Activated CD8-positive, alpha-beta memory T cell treated with anti-CD3 and anti-CD28 coated beads for 24 hours (primary cell): ENCODE measurements around the gene NECTIN4.
A peak's percentile ranks its signal among the peaks of the same experiment; 100 is the strongest.

ENCODE experiments used
- DNase-seq: peaks from one replicate; pipeline ENCODE4 v3.0.0-alpha.2; 2020

NECTIN4 gene

GRCh38 chr1:161111117-161111516, 21.8 kb upstream of the NECTIN4 start:
- DNase-seq = no peak

DNA sequence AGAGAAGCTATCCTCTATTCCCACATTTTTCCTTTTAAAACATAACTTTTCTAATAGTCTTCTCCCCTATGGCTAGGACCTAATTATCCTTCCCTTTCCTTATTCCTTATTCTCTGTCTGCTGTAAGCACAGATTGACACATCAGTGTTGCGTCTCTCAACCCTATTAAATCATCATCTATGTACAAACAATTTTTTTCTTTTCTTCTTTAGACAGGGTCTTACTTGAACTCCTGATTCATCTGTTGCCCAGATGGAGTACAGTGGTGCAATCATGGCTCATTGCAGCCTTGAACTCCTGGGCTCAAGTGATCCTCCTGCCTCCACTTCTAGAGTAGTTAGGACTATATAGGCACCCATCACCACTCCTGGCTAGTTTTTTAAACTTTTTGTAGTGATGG, 17.1 kb upstream of the NECTIN4 start:
- DNase-seq = no peak

DNA sequence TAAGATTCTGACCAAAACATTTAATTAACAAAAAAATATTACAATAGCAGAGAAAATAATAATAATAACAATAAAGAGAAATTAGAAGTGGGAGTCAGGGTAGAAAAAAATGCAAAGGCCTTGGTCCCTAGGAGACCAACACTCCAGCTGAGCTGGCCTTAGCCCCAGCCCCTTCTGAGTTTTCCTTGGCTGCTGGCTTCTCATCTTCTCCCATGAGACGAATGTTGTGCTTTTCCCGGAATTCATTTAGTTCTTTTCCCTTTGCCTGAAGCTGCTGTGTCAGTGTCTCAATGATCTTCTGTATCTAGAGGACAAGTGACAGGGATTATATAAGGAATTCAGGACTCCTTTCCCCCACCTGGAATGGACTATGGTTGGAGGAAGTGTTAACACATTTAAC, 11.2 kb upstream of the NECTIN4 start:
- no peak for DNase-seq

GRCh38 chr1:161099090-161099802, 9.9 kb upstream of the NECTIN4 start:
- DNase-seq = no peak

DNA sequence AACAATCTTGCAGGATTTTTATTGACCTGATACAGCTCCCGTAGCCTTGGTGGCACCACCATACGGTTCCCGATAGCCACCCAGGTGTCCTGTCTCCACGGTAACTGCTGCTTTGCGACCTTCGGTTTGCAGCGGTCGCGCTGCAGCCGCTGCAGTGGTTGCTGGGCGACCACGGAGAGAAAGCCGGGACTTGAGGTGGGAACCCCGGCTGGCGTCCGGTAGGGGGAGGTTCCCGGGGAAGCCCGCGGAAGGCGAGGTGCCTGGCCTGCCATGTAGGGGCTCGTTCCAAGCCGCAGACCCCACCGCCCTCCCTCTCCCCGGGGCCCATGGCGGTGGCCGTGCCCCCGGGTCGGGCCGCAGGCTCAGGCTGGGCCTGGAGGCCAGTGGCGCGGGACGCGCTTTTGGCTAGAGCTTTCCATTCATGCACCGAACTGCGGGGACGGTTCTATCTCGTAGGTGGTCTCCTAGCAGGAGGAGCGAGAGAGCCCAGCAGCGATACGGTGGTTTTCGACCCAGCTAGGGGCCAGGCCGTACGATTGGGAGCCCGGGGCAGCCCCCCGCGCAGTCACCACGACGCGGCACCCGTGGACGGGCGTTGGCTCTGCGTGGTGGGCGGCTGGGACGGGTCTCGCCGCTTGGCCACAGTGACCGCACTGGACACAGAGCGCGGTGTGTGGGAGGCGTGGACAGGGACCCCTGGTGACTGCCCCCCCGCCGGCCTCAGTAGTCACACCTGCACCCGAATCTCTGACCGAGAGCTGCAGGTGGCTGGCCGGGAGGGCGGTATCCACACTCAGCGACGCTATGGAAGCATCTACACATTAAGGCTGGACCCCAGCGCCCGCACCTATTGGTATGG, 9.1 kb upstream of the NECTIN4 start, which contains the start of gene KLHDC9:
Gene KLHDC9 (plus strand): TSS at position 152 of the 859 bp plus-strand sequence. CDS start 175 bp downstream, at position 327.
- DNase-seq = peak; percentile 86

GRCh38 chr1:161096530-161096929, 7.2 kb upstream of the NECTIN4 start:
- no peak for DNase-seq

DNA sequence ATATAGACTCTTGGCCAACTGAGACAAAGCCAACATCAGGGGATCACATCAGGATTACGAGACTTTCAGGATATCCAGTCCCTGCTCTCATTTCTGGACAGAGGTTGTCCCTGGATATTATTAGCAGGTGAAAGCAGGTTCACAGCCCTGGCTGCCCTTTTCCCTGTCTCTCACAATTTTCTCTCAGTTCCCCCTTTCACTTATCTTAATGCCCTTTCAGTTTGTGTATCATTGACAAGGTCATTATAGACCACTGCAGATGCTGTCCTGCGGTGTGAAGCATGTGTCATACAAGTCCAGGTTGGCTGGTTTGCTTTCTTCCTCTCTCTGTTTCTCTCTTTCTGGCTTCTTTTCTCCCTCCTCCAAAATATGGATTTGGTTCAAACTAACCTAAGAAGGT, 6.7 kb upstream of the NECTIN4 start:
- no peak for DNase-seq

- DNase-seq = no peak
Measured at GRCh38 chr1:161095230-161095629, 5.9 kb upstream of the NECTIN4 start.

- DNase-seq = no peak
Measured at GRCh38 chr1:161094481-161094880, 5.1 kb upstream of the NECTIN4 start.

GRCh38 chr1:161092621-161093028, 3.3 kb upstream of the NECTIN4 start:
- DNase-seq = peak; percentile 69

- DNase-seq = no peak
Measured at GRCh38 chr1:161091796-161092507, 2.6 kb upstream of the NECTIN4 start.

DNA sequence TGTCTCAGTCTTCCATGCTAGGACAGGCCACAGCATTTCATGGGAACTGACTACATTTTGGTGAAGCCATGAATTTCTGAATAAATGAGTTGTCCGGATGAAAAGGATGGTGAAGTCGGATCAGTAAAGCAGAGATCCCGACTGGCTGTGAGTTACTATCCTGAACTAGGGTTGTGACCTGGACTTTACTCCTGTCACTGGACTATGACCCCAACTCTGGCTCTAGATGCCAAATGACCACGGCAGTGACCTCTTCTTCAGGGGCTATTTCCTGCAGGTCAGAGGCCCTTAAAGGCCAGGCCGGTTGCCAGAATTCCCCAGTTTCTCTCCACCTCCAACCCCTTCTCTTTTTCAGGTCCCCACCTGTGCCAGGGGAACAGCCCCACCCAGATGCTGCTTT, 1.7 kb upstream of the NECTIN4 start:
- DNase-seq = no peak

DNA sequence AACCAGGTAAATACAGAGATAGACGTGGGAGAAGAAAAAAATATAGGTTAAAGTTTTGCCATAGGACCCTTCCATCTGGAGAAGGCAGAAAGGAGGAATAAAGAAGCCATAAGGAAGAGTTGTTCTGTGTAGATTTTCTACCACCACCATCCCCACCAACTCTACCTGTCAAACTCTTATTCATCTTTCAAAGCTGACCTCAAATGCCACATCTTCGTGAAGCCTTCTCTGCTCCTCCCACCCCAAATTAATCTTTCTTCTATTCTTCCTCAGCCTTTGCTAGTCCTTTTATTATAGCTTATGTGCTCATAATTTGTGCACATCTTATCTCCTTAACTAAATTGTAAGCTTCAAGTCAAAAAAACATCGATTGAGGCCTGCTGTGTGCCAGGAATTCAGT, 1.3 kb upstream of the NECTIN4 start:
- DNase-seq = no peak

DNA sequence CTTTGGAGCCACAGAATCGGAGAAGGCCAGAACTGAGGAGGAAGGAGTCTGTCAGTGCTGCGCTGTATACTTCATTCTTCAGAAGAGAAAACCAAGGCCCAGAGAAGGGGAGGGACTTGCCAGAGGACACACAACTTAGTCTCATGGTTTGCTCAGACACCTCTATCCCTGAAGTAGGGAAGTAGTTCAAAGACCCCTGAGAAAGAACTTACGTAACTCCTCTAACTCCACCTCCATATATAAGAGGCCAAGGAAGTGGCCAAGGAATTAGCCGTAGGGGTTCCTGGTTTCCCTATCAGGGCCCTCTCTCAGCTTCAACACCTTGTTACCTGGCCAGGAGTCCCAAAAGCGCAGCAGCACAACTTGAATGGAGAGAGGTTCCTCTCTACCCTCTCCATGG, 580 bp upstream of the NECTIN4 start:
- no peak for DNase-seq

DNA sequence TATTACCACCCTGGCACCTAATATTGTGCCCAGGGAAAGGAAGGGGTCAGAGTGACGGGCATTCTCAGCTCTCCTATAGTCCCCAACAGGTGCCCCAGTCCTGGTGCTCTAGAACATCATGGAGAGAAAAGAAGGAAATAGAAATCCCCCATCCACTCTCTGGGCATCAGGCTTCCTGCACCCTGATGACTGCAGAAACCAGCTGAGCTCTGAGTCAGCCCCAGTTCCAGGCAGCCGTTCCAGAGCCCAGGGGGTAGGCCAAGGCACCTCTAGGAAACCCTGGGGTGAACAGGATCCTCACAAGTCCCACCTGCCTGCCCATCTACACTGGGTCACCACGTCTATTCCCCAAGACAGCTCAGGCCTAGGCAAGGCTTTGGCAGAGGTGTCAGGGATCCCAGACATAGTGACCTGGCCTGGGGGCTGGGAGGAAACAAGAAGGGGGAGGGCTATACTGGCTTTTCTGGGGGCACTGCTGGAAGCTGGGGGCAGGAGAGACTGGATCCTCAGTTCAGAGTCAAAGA, 709 bp downstream of the NECTIN4 start:
- DNase-seq = no peak

DNA sequence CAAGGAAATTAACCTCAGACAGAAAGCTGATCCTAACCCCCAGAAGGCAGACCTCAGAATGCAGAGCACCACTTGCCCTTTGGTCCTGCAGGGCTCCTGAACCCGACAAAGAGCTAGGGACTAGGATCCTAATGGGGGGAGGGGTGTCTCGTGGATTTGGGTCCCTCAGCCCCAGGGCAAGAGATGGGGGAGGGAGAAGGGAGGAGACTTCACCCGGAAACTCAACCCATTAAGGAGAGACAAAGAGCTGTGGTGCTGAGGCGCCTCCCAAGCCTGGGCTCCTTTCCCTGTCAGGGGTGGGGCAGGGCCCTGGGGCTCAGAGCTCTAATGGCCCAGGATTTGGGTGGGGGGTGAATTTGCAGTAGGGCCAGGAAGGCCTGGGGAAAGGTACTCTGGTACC, 2.9 kb downstream of the NECTIN4 start:
- DNase-seq = no peak

DNA sequence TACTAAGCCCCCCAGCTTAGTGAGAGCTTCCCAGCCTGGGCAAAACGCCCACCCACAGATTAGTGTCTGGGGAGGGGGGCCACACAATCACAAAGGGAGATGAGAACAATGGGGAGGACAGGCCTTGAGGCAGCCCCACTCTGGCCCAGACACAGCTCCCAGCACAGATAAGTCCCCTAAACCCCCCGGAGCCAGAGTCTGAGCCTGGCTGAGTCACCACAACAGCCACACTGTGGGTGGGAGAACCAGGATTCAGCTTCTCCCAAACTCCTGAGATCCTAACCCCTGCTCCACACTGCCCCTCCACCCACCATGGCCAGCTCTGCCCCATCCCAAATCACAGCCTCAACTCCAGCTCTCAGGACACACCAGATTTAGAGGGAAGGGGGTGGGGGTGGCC, 4.2 kb downstream of the NECTIN4 start:
- no peak for DNase-seq

GRCh38 chr1:161084597-161084988, 4.8 kb downstream of the NECTIN4 start:
- DNase-seq = no peak

GRCh38 chr1:161083748-161084596, 5.4 kb downstream of the NECTIN4 start:
- DNase-seq = no peak

- no peak for DNase-seq
Measured at GRCh38 chr1:161082996-161083747, 6.2 kb downstream of the NECTIN4 start.

GRCh38 chr1:161082483-161082882, 6.9 kb downstream of the NECTIN4 start:
- no peak for DNase-seq

DNA sequence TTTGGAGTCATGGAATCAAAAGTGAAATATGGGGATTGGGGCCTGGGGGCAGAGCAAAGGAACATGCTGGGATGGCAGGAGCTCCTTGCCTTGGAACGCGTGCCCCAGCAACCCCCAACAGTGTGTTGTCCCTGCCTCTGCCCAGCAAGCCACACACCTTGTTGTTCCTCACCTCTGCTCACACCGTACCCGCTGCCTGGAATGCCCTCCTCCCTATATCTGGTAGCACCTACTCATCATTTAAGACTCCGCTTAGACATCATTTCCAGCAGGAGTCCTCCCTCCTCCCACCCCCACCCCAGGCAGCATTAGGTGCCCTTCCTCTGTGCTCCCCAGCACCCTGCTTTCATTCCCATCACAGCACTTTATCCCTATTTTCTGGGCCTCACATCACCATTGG, 7.8 kb downstream of the NECTIN4 start:
- no peak for DNase-seq
